ENCODE results near the gene CD93.

DNA sequence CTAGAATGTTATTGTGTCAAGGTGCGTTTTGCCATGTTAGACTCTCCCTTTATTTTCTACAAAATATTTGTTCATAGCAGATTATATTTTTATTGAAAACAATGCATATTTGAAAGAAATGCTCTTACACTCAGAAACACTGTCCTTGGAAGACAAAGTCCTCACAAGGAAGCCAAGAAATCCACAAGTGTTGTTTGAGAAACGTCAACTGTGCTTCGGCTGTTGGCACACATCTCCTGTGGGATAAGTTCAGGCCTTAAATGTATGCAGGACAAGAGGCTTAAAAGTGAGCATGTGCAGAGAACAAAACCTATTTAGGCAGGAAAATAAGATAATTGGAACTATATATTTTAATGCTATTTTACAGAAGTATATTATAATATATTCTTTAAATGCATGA lies 27.1 kb downstream of the CD93 start:
- TF ChIP-seq, protein P1, sequence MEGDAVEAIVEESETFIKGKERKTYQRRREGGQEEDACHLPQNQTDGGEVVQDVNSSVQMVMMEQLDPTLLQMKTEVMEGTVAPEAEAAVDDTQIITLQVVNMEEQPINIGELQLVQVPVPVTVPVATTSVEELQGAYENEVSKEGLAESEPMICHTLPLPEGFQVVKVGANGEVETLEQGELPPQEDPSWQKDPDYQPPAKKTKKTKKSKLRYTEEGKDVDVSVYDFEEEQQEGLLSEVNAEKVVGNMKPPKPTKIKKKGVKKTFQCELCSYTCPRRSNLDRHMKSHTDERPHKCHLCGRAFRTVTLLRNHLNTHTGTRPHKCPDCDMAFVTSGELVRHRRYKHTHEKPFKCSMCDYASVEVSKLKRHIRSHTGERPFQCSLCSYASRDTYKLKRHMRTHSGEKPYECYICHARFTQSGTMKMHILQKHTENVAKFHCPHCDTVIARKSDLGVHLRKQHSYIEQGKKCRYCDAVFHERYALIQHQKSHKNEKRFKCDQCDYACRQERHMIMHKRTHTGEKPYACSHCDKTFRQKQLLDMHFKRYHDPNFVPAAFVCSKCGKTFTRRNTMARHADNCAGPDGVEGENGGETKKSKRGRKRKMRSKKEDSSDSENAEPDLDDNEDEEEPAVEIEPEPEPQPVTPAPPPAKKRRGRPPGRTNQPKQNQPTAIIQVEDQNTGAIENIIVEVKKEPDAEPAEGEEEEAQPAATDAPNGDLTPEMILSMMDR (IDR thresholded peaks at IDR 0.05), result no peak
- TF ChIP-seq EP300 (IDR thresholded peaks at IDR 0.05) (no peak), POLR2AphosphoS5 (IDR thresholded peaks at IDR 0.05) (no peak)
